Omental fat pad (tissue), 4 donors: ENCODE results near the gene FGF1. TPM values are rescaled to one million over a fixed set of nuclear protein-coding genes. Genes with fewer than 3 reads are reported as not detected.
A peak's percentile ranks its signal among the peaks of the same experiment; 100 is the strongest.

Experiments
- ATAC-seq: fragments of 150-250 bp; one replicate; pipeline ENCODE4 v1.9.1; 2016; ENCODE audit warnings: mild to moderate bottlenecking, moderate library complexity; ENCODE audit not compliant: low FRiP score
- DNase-seq: peaks from one replicate; pipeline ENCODE4 v3.0.0-alpha.2; 2019; ENCODE audit warnings: low spot score
- total RNA-seq, 4 donors: library from RNA; depleted of rRNA; stranded (reverse); fragments of >200 nt; gene quantifications; one replicate each; pipeline ENCODE4 v1.1.0, GENCODE V29; 2016
- TF ChIP-seq, protein P1 (sequence below), 3 donors: fragments of 450-650 bp; IDR thresholded peaks; one replicate each; pipeline ENCODE4 v1.5.1; 2016 to 2017; ENCODE audit warnings: antibody characterized with exemption in 3 of 3, mild to moderate bottlenecking in 3 of 3, moderate library complexity in 2 of 3

Gene FGF1
- 10 to 100 TPM in 3 of 4 donors, 1 to 10 TPM in 1; 2.2 to 43.1 (median 34.3) TPM for total RNA-seq

DNA sequence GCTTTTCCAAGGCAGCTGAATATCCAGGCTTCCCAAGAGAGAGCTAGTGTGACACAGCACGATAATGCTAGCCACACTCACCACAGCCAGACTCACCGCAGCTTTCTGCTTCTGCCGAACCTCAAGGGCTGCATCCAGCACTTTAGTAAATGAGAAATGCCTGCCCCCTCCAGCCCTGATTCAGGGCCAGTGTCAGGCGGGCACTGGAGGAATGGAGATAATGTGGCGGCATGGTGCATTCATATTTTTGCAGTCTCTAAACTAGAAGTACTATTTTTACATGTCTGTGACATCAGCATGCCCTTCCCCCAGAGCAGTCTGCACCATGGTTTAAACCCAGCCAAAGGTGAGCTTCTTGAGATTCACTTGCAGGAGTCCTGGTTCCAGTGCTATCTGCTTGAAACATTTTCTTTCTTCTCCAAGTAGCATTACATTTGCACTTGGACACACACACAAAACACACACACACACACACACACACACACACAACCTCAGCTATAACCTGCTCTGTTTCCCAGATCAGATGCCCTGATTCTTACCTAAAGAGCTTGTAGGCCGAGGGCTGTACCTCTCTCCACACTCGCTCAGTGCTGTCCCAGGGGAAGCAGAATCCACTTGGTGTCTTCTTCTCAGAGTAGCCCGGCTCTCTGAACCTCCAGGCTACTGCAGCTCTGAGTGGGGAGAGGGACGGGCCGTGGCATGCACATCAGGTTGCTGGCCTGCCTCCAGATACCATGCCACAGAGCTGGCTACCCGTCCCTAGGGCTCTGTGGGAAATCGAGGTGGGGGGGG, at the start of gene FGF1:
FGF1 (minus strand) TSS at position 673 of the 792 bp plus-strand sequence. CDS start 71,963 bp downstream, outside the sequence.
- no peak for DNase-seq

DNA sequence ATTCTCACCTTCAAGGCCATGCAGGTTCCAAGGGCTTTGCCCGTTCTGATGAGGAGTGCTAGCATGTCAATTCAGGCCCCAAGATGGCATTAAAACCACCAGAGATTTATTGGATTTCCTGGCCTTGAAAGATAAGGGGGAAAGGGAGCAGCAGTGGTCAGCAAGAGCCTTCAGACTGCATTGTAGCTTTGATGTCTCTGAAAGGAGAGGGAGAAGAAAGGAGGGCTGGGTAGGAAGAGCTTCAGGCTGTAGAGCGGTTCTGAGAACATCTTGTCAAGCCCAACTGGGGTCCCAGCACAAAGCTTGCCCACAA, 41.8 kb upstream of the FGF1 start:
- TF ChIP-seq, protein P1, sequence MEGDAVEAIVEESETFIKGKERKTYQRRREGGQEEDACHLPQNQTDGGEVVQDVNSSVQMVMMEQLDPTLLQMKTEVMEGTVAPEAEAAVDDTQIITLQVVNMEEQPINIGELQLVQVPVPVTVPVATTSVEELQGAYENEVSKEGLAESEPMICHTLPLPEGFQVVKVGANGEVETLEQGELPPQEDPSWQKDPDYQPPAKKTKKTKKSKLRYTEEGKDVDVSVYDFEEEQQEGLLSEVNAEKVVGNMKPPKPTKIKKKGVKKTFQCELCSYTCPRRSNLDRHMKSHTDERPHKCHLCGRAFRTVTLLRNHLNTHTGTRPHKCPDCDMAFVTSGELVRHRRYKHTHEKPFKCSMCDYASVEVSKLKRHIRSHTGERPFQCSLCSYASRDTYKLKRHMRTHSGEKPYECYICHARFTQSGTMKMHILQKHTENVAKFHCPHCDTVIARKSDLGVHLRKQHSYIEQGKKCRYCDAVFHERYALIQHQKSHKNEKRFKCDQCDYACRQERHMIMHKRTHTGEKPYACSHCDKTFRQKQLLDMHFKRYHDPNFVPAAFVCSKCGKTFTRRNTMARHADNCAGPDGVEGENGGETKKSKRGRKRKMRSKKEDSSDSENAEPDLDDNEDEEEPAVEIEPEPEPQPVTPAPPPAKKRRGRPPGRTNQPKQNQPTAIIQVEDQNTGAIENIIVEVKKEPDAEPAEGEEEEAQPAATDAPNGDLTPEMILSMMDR (IDR thresholded peaks at IDR 0.05): no peak
- no peak for ATAC-seq
- DNase-seq: no peak

More for the DNA sequence above, at the start of gene FGF1:
- TF ChIP-seq, protein P1 (IDR thresholded peaks at IDR 0.05): no peak
- ATAC-seq: peak; percentile 39

DNA sequence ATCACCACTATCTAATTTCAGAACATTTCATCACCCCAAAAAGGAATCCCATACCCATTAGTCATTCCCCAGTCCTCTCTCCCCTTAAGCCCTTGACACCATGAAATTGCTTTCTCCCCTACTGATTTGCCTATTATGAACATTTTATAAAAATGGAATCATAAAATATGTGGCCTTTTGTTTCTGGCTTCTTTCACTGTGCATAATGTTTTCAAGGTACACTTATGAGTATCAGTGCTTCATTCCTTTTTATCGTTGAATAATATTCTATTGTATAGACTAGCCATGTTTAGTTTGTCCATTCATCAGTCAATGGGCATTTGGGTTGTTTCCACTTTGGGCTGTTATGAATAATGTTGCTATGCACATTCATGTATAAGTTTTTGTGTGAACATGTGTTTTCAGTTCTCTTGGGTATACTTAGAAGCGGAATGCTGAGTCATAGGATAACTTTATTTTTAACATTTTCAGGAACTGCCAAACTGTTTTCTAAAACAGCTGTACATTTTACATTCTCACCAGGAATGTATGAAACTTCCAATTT, 40.4 kb upstream of the FGF1 start:
- DNase-seq (no peak), ATAC-seq (peak; percentile 77)
- TF ChIP-seq, protein P1 (IDR thresholded peaks at IDR 0.05): no peak

DNA sequence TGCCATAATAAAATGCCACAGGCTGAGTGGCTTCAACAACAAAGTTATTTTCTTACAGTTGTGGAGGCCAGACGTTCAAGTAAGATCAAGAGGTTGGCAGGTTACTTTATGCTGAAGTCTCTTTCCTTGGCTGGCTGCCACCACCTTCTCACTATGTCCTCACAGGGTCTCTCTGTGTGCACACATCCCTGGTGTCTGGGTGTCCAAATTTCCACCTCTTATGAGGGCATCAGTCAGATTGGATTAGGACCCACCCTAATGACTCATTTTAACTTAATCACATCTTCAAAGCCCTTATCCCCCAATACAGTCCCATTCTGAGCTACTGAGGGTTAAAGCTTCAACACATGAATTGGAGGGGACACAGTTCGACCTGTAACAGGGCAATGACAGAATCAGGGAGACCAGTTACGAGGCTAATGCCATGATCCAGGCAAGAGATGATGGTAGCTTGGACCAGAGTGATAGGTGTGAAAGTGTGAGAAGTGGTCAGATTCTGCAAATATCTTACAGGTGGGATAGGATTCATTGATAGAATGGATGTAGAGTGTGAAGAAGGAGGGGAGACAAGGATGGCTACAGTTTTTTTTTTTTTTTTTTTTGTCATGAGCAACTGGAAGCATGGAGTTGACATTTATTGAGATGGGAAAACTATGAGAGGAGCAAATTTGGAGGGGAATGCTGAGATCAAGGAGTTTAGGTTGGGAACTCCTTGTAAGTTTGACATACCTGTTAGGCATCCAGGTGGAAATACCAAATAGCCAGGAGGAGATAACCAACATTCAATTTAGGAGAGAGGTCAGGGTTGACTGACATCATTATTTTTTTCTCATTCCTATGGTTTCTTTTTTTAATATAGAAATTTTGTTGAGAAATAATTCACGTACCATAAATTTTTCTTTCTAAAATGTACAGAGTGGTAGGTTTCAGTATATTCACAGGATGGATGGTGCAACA, 39.6 kb upstream of the FGF1 start:
- ATAC-seq (no peak), DNase-seq (no peak)
- TF ChIP-seq, protein P1 (IDR thresholded peaks at IDR 0.05): no peak

DNA sequence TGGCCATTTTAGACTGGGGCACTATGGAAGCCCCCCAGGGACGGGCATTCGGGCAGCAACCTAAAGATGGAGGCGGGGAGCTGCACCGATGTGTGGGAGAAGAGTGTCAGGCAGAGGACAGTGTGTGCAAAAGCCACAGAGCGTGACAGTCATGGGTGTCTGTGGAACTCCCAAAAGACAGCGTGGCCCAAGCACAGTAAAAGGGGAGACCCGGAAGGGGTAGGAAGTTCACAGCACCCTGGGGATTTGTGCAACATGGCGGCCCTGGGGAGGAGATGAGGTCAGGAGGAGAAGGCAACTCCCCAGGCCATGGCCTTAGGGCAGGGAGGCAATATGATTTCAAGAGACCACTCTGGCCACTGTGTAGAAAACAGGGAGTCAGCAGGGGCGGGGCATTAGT, 38.9 kb upstream of the FGF1 start:
- TF ChIP-seq, protein P1 (IDR thresholded peaks at IDR 0.05): no peak
- DNase-seq (no peak), ATAC-seq (no peak)

DNA sequence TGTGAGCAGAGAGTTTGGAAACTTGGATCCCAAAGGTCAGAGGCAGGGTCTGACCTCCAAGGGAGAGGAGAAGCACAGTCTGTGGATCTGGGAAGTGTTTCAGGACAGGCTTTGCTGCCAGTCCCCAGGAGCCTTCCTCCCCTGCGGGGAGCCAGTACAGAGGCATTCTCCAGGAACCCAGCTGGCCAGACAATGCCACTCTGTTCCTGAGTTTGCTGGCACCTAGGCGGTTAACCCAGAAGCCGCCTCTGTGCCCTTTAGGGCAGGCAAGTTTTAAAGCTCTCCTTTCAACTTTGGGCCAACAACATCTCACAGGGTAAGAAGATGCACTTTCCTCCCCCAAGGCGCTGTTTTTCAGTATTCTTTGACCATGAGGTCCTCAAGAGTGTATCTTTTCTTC, 37.0 kb upstream of the FGF1 start:
- no peak for ATAC-seq
- TF ChIP-seq, protein P1 (IDR thresholded peaks at IDR 0.05): no peak
- no peak for DNase-seq
